Stimulated activated naive CD8-positive, alpha-beta T cell treated with anti-CD3 and anti-CD28 coated beads, Interleukin-15, Interleukin-2, amounts not matched to agents 100 U/mL and 50 U/mL, for 24 hours (primary cell): Measurements from ENCODE around the gene ACLY.

Experiments used
- ATAC-seq: fragments of 150-1000 bp; cut with Tn5 transposase; one replicate; pipeline ENCODE4 v1.10.0; 2021
- DNase-seq: peaks from one replicate; pipeline ENCODE4 v3.0.0; 2021

The ACLY gene

GRCh38 chr17:41918314-41919164 lies at the start of gene ACLY:
TSS of gene ACLY (minus strand) at chr17:41918951. CDS start at chr17:41913873, 5,078 bp downstream.
- peak; percentile 98 for ATAC-seq

GRCh38 chr17:41967921-41968578 lies 49.3 kb upstream of the ACLY start:
- DNase-seq (no peak), ATAC-seq (no peak)

More at GRCh38 chr17:41918314-41919164, at the start of gene ACLY:
- DNase-seq: peak; percentile 97

GRCh38 chr17:41967141-41967920 lies 48.6 kb upstream of the ACLY start:
- peak; percentile 46 for DNase-seq

GRCh38 chr17:41966463-41967140 lies 47.9 kb upstream of the ACLY start, which contains the start of gene CNP:
TSS of gene CNP (plus strand) at chr17:41966795. CDS start at chr17:41966885, 90 bp downstream.
- peak; percentile 95 for DNase-seq
- ATAC-seq: peak; percentile 73

More at GRCh38 chr17:41967141-41967920, 48.6 kb upstream of the ACLY start:
- ATAC-seq: peak; percentile 13

GRCh38 chr17:41965694-41966462 lies 47.1 kb upstream of the ACLY start:
- ATAC-seq (peak; percentile 77), DNase-seq (peak; percentile 71)

GRCh38 chr17:41962768-41963434 lies 44.1 kb upstream of the ACLY start:
- DNase-seq: peak; percentile 79
- peak; percentile 15 for ATAC-seq

GRCh38 chr17:41962111-41962510 lies 43.4 kb upstream of the ACLY start:
- DNase-seq (no peak), ATAC-seq (no peak)

GRCh38 chr17:41959336-41960095 lies 40.8 kb upstream of the ACLY start:
- DNase-seq: no peak
- no peak for ATAC-seq

GRCh38 chr17:41959030-41959335 lies 40.2 kb upstream of the ACLY start:
- no peak for DNase-seq
- ATAC-seq: no peak

GRCh38 chr17:41957869-41958439 lies 39.2 kb upstream of the ACLY start:
- no peak for ATAC-seq
- no peak for DNase-seq

- no peak for DNase-seq
- no peak for ATAC-seq
Measured at GRCh38 chr17:41957031-41957868, 38.5 kb upstream of the ACLY start.

- no peak for DNase-seq
- no peak for ATAC-seq
Measured at GRCh38 chr17:41956522-41956921, 37.8 kb upstream of the ACLY start.

- no peak for DNase-seq
- no peak for ATAC-seq
Measured at GRCh38 chr17:41948762-41949460, 30.2 kb upstream of the ACLY start.

- DNase-seq (no peak), ATAC-seq (no peak)
Measured at GRCh38 chr17:41944943-41945342, 26.2 kb upstream of the ACLY start.

- ATAC-seq (no peak), DNase-seq (no peak)
Measured at GRCh38 chr17:41943492-41943891, 24.7 kb upstream of the ACLY start.

GRCh38 chr17:41942626-41943373 lies 24.0 kb upstream of the ACLY start:
- no peak for ATAC-seq
- DNase-seq: no peak

- no peak for DNase-seq
- ATAC-seq: no peak
Measured at GRCh38 chr17:41941168-41941567, 22.4 kb upstream of the ACLY start.
